Ureter (tissue), 1 donor: ENCODE results near the gene LINC01488. TPM values are rescaled to one million over a fixed set of nuclear protein-coding genes. Genes with fewer than 3 reads are reported as not detected.

Experiments
- DNase-seq: peaks from one replicate; pipeline ENCODE4 v3.0.0-alpha.2; 2020; ENCODE audit warnings: low spot score
- total RNA-seq: library from RNA; stranded (reverse); gene quantifications from one replicate; pipeline ENCODE4 v1.2.4, GENCODE V29; 2023
- donor health status: DM: yes; HTN: yes; CAD: no.

LINC01488 gene
- total RNA-seq, 1 donor from 2014 or later, result not detected

GRCh38 chr11:69510471-69511357, 29.3 kb downstream of the LINC01488 start:
- no peak for DNase-seq

DNA sequence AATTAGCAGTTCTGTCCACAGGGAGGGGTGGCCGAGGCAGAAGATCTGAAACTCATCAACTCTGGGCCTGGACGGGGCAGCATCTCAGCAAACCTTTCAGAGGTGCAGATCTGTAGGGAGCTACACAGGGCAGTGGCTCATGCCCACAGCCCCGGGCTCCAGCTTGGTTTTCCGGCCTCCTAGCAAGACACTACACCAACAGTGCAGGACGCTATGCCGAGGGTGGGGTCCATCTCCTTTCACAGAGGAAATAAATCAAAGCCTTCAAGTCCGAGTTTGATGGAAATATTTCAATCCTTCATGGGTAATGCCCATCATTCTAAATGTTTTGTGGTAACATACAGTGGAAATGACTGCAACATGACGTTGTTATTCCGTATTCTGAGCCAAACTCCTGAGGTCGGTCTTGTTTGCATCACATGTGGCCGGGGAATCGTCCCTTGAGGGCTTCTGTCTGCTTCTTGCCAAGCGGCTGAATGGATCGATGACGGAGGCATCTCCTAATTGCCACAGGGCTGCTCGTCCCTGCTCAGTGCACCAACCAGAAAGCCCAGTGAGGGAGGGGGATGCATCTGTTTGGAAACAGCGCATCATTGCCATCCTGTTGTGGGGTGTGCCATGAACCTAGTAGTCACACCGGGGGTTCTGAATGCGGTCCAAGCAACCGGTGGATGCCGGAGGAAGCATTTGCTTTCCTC, 30.0 kb downstream of the LINC01488 start:
- no peak for DNase-seq

DNA sequence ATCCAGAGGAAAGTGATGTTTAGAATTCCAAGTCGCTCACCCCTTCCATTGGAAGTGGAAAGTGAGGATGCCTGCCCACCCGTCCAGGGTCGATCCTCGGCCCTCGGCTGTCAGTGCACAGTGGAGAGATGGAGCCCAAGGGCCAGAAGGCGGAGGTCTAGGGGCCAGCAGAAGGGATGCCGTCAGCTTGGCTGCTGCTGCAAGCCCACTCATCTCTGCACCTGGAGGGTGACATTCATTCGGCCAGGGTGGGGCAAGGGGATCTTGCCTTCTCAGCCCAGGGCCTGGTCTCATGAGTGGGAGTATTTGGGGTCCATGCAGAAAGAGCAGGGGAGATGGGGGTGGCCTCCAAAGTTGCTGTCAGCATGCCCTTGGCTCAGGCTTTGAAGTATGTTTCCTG, 30.7 kb downstream of the LINC01488 start:
- no peak for DNase-seq

DNA sequence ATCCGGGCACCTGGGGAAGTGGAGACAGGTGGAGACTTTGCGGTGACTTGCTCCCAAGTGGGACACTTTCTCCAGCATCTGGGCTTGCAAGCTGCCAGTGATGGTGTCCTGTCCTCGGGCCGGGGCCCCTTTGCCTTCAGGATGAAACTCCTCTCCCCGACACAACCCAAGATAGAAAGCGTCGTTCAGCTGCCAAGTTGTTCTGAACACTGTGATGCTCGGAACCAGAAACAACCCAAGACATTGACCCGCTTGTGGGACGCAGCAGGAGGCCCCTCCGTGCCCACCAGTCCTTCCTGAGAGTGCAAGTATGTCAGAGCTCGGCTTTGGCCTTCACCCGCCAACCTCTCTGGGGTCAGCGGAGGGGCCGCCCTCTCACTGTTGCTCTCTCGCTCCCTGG, 31.3 kb downstream of the LINC01488 start:
- DNase-seq, result no peak

GRCh38 chr11:69513196-69513595, 31.7 kb downstream of the LINC01488 start:
- no peak for DNase-seq

DNA sequence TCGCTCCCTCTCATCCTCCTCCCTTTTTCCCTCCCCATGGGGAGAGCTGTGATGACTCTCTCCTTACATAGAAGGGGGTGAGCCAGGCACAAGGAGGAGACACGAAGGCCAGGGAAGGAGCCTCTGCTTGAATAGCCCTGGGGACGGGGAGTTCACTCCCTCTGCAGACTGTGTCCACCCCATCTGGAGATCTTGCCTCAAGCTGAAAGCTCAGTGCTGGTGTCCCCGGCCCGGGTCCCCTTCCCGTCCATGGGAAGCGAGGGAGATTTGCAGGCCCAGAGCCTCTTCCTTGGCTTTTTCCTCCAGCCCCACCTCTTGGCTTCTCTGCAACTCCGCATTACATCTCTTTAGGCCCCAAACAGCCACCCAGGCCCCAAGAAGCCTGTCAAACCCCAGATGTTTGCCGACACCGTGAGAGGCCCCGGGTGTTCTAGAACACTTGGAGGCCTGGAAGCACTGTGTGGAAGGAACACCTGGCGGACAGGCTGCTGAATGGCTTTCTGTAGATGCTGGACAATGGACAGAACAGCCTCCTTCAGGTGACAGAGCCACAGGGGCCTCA, 32.3 kb downstream of the LINC01488 start:
- DNase-seq, result no peak

DNA sequence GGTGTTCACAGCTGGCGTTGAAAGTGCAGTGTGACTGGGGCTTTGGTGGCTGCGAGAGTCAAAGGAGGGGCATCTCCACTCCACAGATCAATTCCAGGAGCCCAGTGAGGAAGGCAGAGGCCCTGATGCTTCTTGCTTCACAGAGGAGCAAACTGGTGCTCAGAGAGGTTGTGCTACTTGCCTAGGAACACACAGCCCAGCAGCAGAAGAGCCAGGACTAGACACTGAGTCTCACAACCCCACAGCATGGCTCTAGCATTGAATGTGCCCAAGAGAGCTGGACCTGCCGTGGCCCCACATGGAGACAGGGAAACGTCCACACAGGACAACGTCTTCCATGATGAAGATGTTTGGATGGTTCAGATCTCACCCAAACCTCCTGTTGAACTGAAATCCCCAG, 33.3 kb downstream of the LINC01488 start:
- DNase-seq, result no peak

DNA sequence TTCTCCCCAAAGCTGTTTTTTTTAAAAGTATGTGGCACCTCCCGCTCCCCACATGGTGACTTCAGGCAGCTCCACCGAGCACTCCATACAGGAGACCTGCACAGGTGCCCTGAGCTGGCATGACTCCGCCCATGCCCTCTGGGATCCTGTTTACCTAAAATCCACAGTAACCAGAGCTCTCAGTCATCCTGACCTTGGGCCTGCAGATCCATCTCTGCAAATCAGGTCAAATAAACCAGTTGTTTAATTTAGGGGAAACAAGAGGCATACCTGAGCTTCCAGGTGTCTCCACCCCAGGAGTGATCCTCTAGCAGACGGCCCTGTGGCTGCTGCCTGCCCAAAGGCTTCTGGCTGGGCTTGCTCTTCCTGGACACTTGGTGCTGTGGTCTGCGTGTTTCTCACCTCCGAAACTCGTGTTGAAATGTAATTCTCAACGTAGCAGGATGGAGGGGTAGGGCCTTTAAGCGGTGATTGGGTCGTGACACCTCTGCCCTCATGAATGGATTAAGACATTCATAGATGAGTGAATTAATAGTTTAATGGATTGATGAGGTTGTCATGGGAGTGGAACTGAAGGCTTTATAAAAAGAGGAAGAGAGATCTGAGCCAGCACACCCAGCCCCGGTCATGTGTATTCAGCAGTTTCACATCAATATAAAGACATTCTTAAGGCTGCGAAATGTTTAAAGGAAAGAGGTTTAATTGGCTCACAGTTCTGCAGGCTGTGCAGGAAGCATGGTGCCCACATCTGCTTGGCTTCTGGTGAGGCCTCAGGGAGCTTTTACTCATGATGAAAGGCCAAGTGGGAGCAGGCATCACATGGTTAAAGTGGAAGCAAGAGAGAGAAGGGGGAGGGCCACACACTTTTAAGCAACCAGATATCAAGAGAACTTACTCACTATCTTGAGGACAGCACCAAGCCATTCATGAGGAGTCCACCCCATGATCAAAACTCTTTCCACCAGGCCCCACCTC, 34.1 kb downstream of the LINC01488 start:
- no peak for DNase-seq

- DNase-seq, result no peak
Measured at GRCh38 chr11:69516526-69516925, 35.1 kb downstream of the LINC01488 start.

DNA sequence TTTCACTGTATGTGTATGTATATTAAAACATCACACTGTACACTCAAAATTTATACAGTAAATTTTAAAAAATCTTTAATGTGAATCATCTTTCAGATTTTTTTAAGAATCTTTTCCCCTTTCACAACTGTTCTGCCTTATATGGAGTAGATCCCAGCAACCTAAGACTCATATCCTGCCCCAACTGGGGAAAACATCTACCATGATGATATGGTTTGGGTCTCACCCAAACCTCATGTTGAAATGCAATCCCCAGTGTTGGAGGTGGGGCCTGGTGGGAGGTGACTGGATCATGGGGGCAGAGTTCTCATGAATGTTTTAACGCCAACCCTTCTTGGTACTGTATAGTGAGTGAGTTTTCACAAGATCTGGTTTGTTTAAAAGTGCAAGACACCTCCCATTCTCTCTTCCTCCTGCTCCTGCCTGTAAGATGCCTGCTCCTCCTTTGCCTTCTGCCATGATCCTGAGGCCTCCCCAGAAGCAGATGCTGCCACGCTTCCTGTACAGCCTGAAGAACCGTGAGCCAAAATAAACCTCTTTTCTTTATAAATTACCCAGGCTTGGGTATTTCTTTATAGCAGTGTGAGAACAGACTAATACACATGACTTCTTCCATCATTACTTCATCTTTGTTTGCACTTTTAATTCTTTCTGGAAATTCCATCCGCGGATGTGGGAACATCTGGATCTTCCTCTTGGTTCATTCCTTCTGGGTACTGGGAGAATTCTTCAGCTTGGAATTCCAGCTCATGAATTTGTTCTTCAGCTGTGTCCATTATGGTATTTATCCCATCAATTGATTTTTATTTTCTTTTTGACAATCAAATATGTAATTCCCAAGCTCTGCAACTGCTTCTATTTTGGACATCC, 36.9 kb downstream of the LINC01488 start:
- DNase-seq, result no peak

DNA sequence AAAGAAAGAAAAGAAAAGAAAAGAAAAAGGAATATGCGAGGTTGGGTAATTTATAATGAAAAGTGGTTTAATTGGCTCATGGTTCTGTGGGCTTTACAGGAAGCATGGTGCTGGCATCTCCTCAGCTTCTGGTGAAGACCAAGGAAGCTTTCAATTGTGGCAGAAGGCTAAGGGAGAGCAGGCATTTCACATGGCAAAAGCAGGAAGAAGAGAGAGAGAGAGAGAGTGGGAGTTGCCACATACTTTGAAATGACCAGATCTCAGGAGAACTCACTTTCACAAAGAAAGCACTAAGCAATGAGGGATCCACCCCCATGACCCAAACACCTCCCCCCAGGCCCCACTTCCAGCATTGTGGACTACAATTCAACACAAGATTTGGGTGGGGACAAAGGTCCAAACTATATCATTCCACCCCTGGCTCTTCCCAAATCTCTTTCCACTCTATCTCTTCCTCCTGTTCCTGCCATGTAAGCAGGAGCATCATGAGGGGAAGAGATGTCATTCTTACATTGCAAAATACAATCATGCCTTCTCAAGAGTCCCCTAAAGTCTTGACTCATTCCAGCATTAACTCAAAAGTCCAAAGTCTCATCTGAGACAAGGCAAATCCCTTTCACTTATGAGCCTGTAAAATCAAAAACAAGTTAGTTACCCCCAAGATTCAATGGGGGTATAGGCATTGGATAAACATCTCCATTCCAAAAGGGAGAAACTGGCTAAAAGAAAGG, 38.9 kb downstream of the LINC01488 start:
- no peak for DNase-seq

GRCh38 chr11:69521457-69521856, 40.0 kb downstream of the LINC01488 start:
- no peak for DNase-seq

GRCh38 chr11:69523453-69523852, 42.0 kb downstream of the LINC01488 start:
- DNase-seq, result no peak

DNA sequence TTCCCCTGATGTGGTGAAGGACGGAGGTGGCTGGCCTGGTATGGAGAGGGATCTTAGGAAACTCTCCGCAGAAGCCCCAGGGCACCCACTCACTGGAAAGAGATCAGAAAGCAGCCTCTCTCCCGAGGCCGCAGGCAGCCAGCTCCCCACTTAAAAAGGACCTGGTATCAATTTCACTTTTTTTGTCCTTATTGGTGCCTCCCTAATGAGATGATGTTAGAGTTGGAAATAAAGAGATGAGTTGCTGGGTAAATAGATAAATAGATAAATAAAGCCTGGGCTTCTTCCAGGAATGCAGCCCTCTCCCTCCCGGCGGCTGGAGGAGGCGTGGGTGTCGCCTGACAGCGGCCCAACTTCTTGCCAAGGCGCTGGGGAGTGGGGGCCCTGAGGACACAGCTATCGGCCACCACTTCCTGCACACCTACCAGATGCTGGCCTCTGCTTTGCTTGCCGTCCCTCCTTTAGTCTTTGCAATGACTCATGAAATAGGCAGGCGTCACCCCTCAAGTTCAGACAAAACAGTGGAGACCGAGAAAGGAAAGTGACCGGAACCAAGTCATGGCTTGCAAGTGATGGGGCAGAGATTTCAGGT, 42.9 kb downstream of the LINC01488 start:
- DNase-seq, result no peak

GRCh38 chr11:69524991-69525411, 43.5 kb downstream of the LINC01488 start:
- DNase-seq, result no peak

- no peak for DNase-seq
Measured at GRCh38 chr11:69525516-69526452, 44.3 kb downstream of the LINC01488 start.

DNA sequence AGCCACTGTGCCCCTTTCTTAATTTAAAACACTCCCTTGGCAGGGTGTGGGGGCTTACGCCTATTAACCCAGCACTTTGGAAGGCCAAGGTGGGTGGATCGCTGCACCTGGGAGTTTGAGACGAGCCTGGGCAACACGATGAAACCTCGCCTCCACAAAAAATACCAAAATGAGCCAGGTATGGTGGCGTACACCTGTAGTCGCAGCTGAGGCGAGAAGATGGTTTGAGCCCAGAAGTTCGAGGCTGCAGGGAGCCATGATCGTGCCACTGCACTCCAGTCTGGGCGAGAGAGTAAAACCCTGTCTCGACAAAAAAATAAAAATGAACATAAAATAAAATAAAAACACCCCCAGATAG, 45.0 kb downstream of the LINC01488 start:
- DNase-seq, result no peak

DNA sequence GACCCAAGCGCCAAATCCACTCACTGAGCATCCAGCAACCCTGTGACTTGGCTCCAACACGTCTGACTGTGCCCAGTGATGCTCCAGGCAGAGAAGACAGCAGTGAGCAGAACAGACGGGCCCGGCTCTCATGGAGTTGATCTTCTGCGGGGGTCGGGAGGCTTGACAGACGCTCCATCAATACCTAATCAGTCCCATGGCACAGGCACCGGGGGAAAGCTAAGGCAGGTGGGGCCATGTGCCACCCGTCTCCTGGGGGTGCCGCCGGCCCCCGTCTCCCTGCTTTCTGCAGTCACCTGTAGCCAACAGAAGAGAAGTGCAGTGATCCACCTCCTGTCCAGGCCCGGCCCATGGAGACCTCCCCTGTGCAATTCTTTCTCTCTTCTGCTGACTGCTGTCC, 47.5 kb downstream of the LINC01488 start:
- DNase-seq, result no peak
